ENCODE data around the gene AMACR.
A peak's percentile ranks its signal among the peaks of the same experiment; 100 is the strongest.

The AMACR gene

DNA sequence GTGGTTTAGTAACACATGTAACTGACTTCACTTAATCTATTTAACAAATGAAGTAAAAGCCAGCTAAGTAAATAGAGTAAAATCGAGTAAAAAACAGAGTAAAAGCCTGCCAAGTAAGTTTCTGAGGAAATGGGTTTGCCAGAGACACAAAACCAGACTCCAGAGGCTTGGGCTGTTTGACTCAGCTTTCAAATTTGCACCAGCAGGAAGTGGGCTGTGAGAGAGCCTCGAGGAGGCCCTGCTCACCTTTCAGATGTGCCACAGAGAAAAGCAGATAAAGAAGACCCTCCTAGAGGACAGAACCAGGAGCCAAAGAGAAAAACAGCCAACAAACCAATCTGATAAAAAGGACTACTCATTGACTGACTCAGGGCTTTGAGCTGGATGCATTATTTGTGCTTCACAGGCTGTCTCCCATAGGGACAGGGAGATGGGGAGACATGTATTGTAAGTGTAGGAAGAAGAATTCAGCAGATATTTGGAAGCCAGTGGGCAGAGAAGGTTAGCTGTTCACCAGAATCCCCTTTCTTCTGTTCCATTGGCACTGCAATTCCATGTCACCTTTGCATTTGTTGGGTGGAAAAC lies 14.4 kb upstream of the AMACR start:
- peak; percentile 22 for DNase-seq (ENCODE audit: low read depth)
- TF ChIP-seq MYC (IDR thresholded peaks at IDR 0.05; ENCODE audit: low read depth, low read length): no peak
- TF ChIP-seq POLR2A (IDR thresholded peaks at IDR 0.05; ENCODE audit: extremely low read depth, insufficient read length): no peak
- TF ChIP-seq, protein P1, sequence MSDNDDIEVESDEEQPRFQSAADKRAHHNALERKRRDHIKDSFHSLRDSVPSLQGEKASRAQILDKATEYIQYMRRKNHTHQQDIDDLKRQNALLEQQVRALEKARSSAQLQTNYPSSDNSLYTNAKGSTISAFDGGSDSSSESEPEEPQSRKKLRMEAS (IDR thresholded peaks at IDR 0.05; ENCODE audit: low read depth, low read length): no peak
- TF ChIP-seq, protein P2, sequence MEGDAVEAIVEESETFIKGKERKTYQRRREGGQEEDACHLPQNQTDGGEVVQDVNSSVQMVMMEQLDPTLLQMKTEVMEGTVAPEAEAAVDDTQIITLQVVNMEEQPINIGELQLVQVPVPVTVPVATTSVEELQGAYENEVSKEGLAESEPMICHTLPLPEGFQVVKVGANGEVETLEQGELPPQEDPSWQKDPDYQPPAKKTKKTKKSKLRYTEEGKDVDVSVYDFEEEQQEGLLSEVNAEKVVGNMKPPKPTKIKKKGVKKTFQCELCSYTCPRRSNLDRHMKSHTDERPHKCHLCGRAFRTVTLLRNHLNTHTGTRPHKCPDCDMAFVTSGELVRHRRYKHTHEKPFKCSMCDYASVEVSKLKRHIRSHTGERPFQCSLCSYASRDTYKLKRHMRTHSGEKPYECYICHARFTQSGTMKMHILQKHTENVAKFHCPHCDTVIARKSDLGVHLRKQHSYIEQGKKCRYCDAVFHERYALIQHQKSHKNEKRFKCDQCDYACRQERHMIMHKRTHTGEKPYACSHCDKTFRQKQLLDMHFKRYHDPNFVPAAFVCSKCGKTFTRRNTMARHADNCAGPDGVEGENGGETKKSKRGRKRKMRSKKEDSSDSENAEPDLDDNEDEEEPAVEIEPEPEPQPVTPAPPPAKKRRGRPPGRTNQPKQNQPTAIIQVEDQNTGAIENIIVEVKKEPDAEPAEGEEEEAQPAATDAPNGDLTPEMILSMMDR (IDR thresholded peaks at IDR 0.05; ENCODE audit: low read depth, low read length): no peak
- no peak overlapping the region for H3K4me3 ChIP-seq (ENCODE audit: low read depth, low read length)

DNA sequence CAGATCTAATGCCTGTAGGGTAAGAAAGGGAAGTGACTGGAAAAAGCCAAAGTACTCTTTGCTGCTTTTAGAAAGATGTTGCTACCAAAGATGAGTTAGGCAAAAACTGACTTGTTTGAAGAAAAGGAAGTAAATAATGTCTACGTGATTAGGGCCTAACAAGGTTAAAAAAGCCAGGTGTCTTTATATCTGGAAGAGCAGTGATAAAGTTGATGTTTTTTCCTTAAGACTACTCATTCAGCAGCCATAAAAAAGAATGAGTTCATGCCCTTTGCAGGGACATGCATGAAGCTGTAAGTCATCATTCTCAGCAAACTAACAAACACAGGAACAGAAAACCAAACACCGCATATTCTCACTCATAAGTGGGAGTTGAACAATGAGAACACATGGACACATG lies 13.5 kb upstream of the AMACR start:
- TF ChIP-seq MYC (IDR thresholded peaks at IDR 0.05; ENCODE audit: low read depth, low read length) (no peak), POLR2A (IDR thresholded peaks at IDR 0.05; ENCODE audit: extremely low read depth, insufficient read length) (no peak)
- TF ChIP-seq, protein P2 (IDR thresholded peaks at IDR 0.05; ENCODE audit: low read depth, low read length): no peak
- TF ChIP-seq, protein P1 (IDR thresholded peaks at IDR 0.05; ENCODE audit: low read depth, low read length): no peak
- H3K4me3 ChIP-seq (ENCODE audit: low read depth, low read length): no peak overlapping the region
- DNase-seq (ENCODE audit: low read depth): no peak

DNA sequence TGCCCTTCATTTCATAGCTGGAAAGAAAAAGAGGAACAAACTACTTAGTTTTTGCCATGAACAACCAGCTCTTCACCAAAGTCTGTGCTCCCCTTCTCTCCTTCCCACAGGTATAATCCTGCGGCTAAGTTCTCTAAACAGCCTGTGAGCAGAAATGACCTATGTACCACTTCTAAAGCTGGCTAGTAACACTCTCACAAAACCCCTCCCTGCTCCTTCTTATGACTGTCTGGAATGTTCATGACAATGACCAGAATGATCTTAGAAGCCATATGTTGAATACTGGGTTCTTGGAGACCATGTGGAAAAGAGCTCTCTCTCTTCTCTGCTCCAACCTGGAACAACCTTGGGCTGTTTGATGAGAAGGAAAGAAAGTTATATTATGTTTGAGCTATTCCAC lies 12.9 kb upstream of the AMACR start:
- TF ChIP-seq, protein P2 (IDR thresholded peaks at IDR 0.05; ENCODE audit: low read depth, low read length): no peak
- TF ChIP-seq POLR2A (IDR thresholded peaks at IDR 0.05; ENCODE audit: extremely low read depth, insufficient read length) (no peak), MYC (IDR thresholded peaks at IDR 0.05; ENCODE audit: low read depth, low read length) (no peak)
- TF ChIP-seq, protein P1 (IDR thresholded peaks at IDR 0.05; ENCODE audit: low read depth, low read length): no peak
- DNase-seq (ENCODE audit: low read depth): no peak
- no peak overlapping the region for H3K4me3 ChIP-seq (ENCODE audit: low read depth, low read length)

DNA sequence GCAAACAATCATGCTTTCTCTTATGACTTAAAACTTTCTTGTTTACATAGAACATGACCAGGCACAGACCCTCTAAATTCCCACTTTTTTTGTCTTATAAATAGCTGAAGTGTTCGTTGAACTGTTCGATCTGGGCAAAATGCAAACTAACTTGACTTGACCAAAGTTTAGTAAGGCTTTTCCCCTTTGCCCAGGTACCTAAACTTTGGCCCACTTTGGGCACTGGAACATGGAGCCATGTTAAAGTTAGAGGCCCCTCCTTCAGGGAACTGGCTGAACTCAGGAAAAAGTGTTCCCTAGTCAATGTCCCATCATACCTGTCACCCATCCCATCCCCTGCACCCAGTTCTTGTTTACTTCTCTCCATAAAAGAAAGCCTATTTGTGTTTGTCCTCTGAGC lies 9.4 kb upstream of the AMACR start:
- no peak for TF ChIP-seq MYC (IDR thresholded peaks at IDR 0.05; ENCODE audit: low read depth, low read length)
- TF ChIP-seq, protein P1 (IDR thresholded peaks at IDR 0.05; ENCODE audit: low read depth, low read length): no peak
- TF ChIP-seq, protein P2 (IDR thresholded peaks at IDR 0.05; ENCODE audit: low read depth, low read length): no peak
- no peak for TF ChIP-seq POLR2A (IDR thresholded peaks at IDR 0.05; ENCODE audit: extremely low read depth, insufficient read length)
- no peak for DNase-seq (ENCODE audit: low read depth)

DNA sequence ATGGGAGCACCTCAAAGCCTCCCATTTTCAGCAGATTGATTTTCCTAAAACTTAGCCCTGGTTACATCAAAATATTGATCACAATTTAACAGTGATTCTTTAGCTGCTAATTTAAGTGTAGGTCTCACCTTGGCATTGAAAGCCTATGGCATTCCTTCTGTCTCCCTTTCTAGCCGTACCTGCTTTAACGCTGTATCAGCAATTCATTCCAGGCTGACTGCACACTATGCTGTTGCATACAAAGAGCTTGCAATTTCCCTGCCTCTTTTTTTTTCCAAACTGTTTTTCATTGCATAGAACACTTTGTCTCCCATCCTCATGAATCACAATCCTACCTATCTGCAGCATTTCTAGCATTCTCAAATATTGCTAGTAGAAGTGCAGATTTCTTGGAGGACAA lies 8.9 kb upstream of the AMACR start:
- TF ChIP-seq, protein P2 (IDR thresholded peaks at IDR 0.05; ENCODE audit: low read depth, low read length): no peak
- TF ChIP-seq, protein P1 (IDR thresholded peaks at IDR 0.05; ENCODE audit: low read depth, low read length): no peak
- TF ChIP-seq POLR2A (IDR thresholded peaks at IDR 0.05; ENCODE audit: extremely low read depth, insufficient read length) (no peak), MYC (IDR thresholded peaks at IDR 0.05; ENCODE audit: low read depth, low read length) (no peak)
- H3K4me3 ChIP-seq (ENCODE audit: low read depth, low read length): no peak overlapping the region
- DNase-seq (ENCODE audit: low read depth): no peak

More for the DNA sequence above, 9.4 kb upstream of the AMACR start:
- H3K4me3 ChIP-seq (ENCODE audit: low read depth, low read length): no peak overlapping the region

Measured in NB4 (cell line).